ENCODE data around the gene KCNQ1.

- TF ChIP-seq POLR2A (IDR thresholded peaks at IDR 0.05; ENCODE audit: low read depth, low read length) (no peak), POLR2AphosphoS5 (IDR thresholded peaks at IDR 0.05; ENCODE audit: low read depth, low read length) (no peak), TAF1 (IDR thresholded peaks at IDR 0.05; ENCODE audit: borderline replicate concordance, low read depth, low read length) (no peak)
Observed at GRCh38 chr11:2781408-2782274, 336.8 kb downstream of the KCNQ1 start.

Data from GM12892 (cell line).